Measurements from ENCODE around the gene RFX3. TPM values are rescaled to one million over a fixed set of nuclear protein-coding genes. Genes with fewer than 3 reads are reported as not detected.
"Not testable (repeated sequence)": the region's sequence is repeated elsewhere in the genome, so short reads cannot be mapped to it uniquely, and the experiment has no call there.

RFX3 gene
- total RNA-seq, 2 donors from 2014 or later: 2.2 to 2.7 TPM

DNA sequence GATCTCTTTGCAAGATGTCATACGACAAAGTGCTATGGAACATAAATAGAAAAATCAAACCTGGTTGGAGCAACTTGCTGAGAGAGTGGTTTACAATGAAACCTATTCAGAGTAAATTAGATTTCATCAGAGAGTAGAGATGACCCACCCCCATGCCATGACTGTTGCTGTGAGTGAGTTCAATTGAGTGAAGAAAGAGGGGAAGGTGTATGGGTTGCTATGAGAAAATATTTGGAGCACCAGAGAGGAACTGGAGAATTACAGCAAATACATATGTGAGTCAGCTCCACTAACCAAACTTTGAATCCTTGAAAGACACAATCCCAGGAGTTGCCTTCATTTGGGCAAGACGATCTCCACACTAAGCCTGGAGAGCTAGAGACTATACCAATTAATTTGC lies 217.2 kb downstream of the RFX3 start:
- TF ChIP-seq, protein P1, sequence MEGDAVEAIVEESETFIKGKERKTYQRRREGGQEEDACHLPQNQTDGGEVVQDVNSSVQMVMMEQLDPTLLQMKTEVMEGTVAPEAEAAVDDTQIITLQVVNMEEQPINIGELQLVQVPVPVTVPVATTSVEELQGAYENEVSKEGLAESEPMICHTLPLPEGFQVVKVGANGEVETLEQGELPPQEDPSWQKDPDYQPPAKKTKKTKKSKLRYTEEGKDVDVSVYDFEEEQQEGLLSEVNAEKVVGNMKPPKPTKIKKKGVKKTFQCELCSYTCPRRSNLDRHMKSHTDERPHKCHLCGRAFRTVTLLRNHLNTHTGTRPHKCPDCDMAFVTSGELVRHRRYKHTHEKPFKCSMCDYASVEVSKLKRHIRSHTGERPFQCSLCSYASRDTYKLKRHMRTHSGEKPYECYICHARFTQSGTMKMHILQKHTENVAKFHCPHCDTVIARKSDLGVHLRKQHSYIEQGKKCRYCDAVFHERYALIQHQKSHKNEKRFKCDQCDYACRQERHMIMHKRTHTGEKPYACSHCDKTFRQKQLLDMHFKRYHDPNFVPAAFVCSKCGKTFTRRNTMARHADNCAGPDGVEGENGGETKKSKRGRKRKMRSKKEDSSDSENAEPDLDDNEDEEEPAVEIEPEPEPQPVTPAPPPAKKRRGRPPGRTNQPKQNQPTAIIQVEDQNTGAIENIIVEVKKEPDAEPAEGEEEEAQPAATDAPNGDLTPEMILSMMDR (IDR thresholded peaks at IDR 0.05): no peak
- H3K36me3 ChIP-seq: no peaks in the 10 kb centered on the region
- H3K4me1 ChIP-seq: no peaks in the 10 kb centered on the region
- no peak for DNase-seq (ENCODE audit: low spot score)
- H3K27ac ChIP-seq: no peak overlapping the region
- H3K27me3 ChIP-seq: no peaks in the 10 kb centered on the region
- no peak overlapping the region for H3K4me3 ChIP-seq
- no peaks in the 10 kb centered on the region for H3K9me3 ChIP-seq

GRCh38 chr9:3304388-3304787 lies 221.4 kb downstream of the RFX3 start:
- not testable (repeated sequence) for H3K4me3 ChIP-seq; H3K9me3 ChIP-seq; H3K36me3 ChIP-seq; H3K27me3 ChIP-seq; H3K27ac ChIP-seq; DNase-seq (ENCODE audit: low spot score); H3K4me1 ChIP-seq

- no peaks in the 10 kb centered on the region for H3K4me1 ChIP-seq
These were observed 225.9 kb downstream of the RFX3 start for GRCh38 chr9:3299872-3300271.

GRCh38 chr9:3296536-3296935 lies 229.3 kb downstream of the RFX3 start:
- no peaks in the 10 kb centered on the region for H3K4me1 ChIP-seq
- no peaks in the 10 kb centered on the region for H3K27me3 ChIP-seq
- H3K27ac ChIP-seq: no peak overlapping the region
- H3K36me3 ChIP-seq: no peaks in the 10 kb centered on the region
- TF ChIP-seq, protein P1 (IDR thresholded peaks at IDR 0.05): no peak
- H3K4me3 ChIP-seq: no peak overlapping the region
- no peak for DNase-seq (ENCODE audit: low spot score)
- H3K9me3 ChIP-seq: no peaks in the 10 kb centered on the region

More at GRCh38 chr9:3299872-3300271, 225.9 kb downstream of the RFX3 start:
- H3K36me3 ChIP-seq: no peaks in the 10 kb centered on the region
- no peak overlapping the region for H3K4me3 ChIP-seq
- no peak for DNase-seq (ENCODE audit: low spot score)
- no peaks in the 10 kb centered on the region for H3K9me3 ChIP-seq
- H3K27me3 ChIP-seq: no peaks in the 10 kb centered on the region
- TF ChIP-seq, protein P1 (IDR thresholded peaks at IDR 0.05): no peak
- H3K27ac ChIP-seq: no peak overlapping the region

GRCh38 chr9:3292311-3292710 lies 233.5 kb downstream of the RFX3 start:
- Histone ChIP-seq H3K27me3 (no peaks in the 10 kb centered on the region), H3K36me3 (no peaks in the 10 kb centered on the region), H3K9me3 (no peaks in the 10 kb centered on the region), H3K4me3 (no peak overlapping the region), H3K27ac (no peak overlapping the region), H3K4me1 (no peaks in the 10 kb centered on the region)
- no peak for DNase-seq (ENCODE audit: low spot score)
- TF ChIP-seq, protein P1 (IDR thresholded peaks at IDR 0.05): no peak

DNA sequence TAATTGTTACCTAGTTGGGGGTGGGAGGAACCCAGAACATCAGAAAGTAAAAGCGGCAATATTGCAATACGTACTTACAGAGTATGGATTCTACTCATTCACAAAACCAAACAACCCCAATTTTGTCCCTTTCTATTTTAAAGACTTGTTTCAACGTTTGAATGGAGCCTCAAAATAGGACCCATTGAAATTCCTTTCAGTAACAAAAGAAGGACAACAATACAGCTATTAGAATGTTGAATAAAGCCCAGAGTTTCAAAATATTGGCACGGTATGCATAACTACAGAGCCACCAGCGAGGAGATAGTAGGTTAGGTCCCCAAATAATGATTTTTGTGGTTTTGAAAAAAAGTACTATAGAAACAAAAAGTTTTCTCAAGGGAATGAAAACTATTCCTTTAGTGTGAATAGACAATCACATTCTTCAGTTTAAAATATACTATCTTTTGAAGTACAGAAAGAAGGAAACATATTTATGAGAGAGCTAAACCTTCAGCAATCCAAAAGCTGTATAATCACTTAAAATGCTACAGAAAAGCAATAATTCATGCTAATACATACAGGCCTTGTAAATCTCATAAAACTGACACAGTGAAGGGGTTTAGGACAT lies 235.5 kb downstream of the RFX3 start:
- H3K4me3 ChIP-seq: no peak overlapping the region
- TF ChIP-seq, protein P1 (IDR thresholded peaks at IDR 0.05): no peak
- H3K4me1 ChIP-seq: no peaks in the 10 kb centered on the region
- DNase-seq (ENCODE audit: low spot score): no peak
- H3K27ac ChIP-seq: no peak overlapping the region
- H3K27me3 ChIP-seq: no peaks in the 10 kb centered on the region
- H3K9me3 ChIP-seq: no peaks in the 10 kb centered on the region
- H3K36me3 ChIP-seq: no peaks in the 10 kb centered on the region
